ENCODE data around the gene LCE5A.

GRCh38 chr1:152513081-152513480 lies 2.5 kb downstream of the LCE5A start:
- no peak for TF ChIP-seq POLR2A (IDR thresholded peaks at IDR 0.05)
- TF ChIP-seq, protein P1, sequence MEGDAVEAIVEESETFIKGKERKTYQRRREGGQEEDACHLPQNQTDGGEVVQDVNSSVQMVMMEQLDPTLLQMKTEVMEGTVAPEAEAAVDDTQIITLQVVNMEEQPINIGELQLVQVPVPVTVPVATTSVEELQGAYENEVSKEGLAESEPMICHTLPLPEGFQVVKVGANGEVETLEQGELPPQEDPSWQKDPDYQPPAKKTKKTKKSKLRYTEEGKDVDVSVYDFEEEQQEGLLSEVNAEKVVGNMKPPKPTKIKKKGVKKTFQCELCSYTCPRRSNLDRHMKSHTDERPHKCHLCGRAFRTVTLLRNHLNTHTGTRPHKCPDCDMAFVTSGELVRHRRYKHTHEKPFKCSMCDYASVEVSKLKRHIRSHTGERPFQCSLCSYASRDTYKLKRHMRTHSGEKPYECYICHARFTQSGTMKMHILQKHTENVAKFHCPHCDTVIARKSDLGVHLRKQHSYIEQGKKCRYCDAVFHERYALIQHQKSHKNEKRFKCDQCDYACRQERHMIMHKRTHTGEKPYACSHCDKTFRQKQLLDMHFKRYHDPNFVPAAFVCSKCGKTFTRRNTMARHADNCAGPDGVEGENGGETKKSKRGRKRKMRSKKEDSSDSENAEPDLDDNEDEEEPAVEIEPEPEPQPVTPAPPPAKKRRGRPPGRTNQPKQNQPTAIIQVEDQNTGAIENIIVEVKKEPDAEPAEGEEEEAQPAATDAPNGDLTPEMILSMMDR (IDR thresholded peaks at IDR 0.05), result no peak
